Stomach (tissue), 4 donors: Measurements from ENCODE around the gene WDR5.

Source experiments
- POLR2AphosphoS5 ChIP-seq, 3 donors: sonication (generic); formaldehyde crosslinking; IDR thresholded peaks; one replicate each; pipeline ENCODE4 v1.6.1; 2016; ENCODE audit warnings: antibody characterized with exemption in 3 of 3
- TF ChIP-seq, protein P1 (sequence below), 7 experiments: fragments of 450-650 bp in 4 of 7; fragments of 200-600 bp in 3 of 7; sonication (generic) in 3 of 7; IDR thresholded peaks; one replicate each; pipeline ENCODE4 v1.5.1; 2016 to 2019; ENCODE audit warnings: antibody characterized with exemption in 7 of 7, control low read depth in 2 of 7, mild to moderate bottlenecking in 1 of 7

DNA sequence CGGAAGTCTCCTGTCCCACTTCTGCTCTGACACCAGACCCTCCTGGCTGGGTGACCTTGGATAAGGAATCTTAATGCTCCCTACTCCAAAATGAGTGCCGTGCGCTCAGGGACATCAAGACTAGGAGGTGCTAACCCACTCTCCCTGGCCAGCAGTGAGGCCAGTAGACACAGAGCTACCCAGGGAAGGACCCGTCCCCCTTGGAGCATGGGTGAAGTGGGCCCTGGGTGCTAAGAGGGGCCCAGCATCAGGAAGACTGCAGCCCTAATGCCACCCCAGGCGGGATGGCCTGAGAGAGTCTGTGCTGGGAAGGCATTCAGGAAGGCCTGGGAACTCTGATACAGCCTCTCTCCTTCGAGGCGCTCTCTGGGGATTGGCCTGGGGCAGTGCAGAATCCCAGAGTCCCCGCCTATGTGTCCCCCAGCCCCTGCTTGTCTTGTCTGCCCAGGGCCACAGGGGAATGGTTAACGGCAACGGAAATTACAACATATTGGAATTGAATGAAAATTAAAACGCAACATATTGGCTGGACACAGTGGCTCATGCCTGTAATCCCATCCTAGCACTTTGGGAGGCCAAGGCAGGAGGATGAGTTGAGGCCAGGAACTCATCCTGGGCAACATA is 58.1 kb downstream of the WDR5 start:
- TF ChIP-seq, protein P1, sequence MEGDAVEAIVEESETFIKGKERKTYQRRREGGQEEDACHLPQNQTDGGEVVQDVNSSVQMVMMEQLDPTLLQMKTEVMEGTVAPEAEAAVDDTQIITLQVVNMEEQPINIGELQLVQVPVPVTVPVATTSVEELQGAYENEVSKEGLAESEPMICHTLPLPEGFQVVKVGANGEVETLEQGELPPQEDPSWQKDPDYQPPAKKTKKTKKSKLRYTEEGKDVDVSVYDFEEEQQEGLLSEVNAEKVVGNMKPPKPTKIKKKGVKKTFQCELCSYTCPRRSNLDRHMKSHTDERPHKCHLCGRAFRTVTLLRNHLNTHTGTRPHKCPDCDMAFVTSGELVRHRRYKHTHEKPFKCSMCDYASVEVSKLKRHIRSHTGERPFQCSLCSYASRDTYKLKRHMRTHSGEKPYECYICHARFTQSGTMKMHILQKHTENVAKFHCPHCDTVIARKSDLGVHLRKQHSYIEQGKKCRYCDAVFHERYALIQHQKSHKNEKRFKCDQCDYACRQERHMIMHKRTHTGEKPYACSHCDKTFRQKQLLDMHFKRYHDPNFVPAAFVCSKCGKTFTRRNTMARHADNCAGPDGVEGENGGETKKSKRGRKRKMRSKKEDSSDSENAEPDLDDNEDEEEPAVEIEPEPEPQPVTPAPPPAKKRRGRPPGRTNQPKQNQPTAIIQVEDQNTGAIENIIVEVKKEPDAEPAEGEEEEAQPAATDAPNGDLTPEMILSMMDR (IDR thresholded peaks at IDR 0.05), result no peak
- TF ChIP-seq POLR2AphosphoS5 (IDR thresholded peaks at IDR 0.05), result no peak
